ENCODE measurements around the gene CTBP2. TPM values are rescaled to one million over a fixed set of nuclear protein-coding genes. Genes with fewer than 3 reads are reported as not detected.

The CTBP2 gene
- total and polyA plus RNA-seq, 10 of the 15 experiments (the other 5 are each of a cell fraction or from before 2014, with no cell fraction given), result 0.02 to 0.72 (median 0.06) TPM; not detected in 2

- TF ChIP-seq MEF2B (IDR thresholded peaks at IDR 0.05; ENCODE audit: partially characterized antibody, poor library complexity, severe bottlenecking) (no peak), ZNF687 (IDR thresholded peaks at IDR 0.05) (no peak), MTA3 (IDR thresholded peaks at IDR 0.05; ENCODE audit: borderline replicate concordance, low read length) (no peak), SREBF2 (IDR thresholded peaks at IDR 0.05; ENCODE audit: low read length) (no peak), CHD1 (IDR thresholded peaks at IDR 0.05; ENCODE audit: low read depth, low read length) (no peak), HDGF (IDR thresholded peaks at IDR 0.05) (no peak), CBX5 (IDR thresholded peaks at IDR 0.05; ENCODE audit: low read depth) (no peak), NR2C2 (IDR thresholded peaks at IDR 0.05; ENCODE audit: borderline replicate concordance, control insufficient read depth, insufficient read length, low read depth) (no peak), EED (IDR thresholded peaks at IDR 0.05; ENCODE audit: low read depth) (no peak), CREM (IDR thresholded peaks at IDR 0.05; ENCODE audit: low read depth) (no peak)
Measured at GRCh38 chr10:125199270-125199669, 38.9 kb upstream of the CTBP2 start (continued).

GRCh38 chr10:125194814-125195213 lies 34.5 kb upstream of the CTBP2 start:
- Histone ChIP-seq H3K4me2 (ENCODE audit: control insufficient read depth, insufficient read depth) (no peak overlapping the region), H3K36me3 (ENCODE audit: control insufficient read depth in 2 of 2, insufficient read depth in 2 of 2, low read length in 1 of 2) (no peaks in the 10 kb centered on the region), H2AFZ (ENCODE audit: control insufficient read depth, low read depth, low read length) (no peak overlapping the region), H3K27ac (ENCODE audit: control insufficient read depth, insufficient read depth) (no peak overlapping the region), H4K20me1 (ENCODE audit: control insufficient read depth, insufficient read depth) (no peaks in the 10 kb centered on the region), H3K9me3 (replicated peaks; ENCODE audit: control insufficient read depth, insufficient read depth, low read length) (no peaks in the 10 kb centered on the region), H3K9ac (ENCODE audit: control insufficient read depth, insufficient read depth, low read length) (no peak overlapping the region), H3K4me3 (no peak overlapping the region), H3K27me3 (replicated peaks in 1 of 2; ENCODE audit: control insufficient read depth in 2 of 2, insufficient read depth in 2 of 2, low read length in 1 of 2) (peaks cover 0 to 2% of the 10 kb centered on the region in 2 experiments; a peak in 1 of 4 replicates), H3K79me2 (ENCODE audit: control insufficient read depth, insufficient read depth, low read length) (no peaks in the 10 kb centered on the region), H3K4me1 (ENCODE audit: control insufficient read depth, insufficient read depth, low read length) (no peaks in the 10 kb centered on the region)
- CTCF ChIA-PET, result no interaction called here
- DNase-seq (ENCODE audit: low read depth, low spot score) (no peak), FAIRE-seq (no peak), ATAC-seq (no peak)
- POLR2A ChIA-PET, result no interaction called here
- WGBS (ENCODE audit: insufficient coverage, insufficient replicate concordance, low lambda C conversion rate, missing lambda C conversion rate), result 75% methylated on average over 10 of the region's 10 CpGs
- no TSS peak for BruUV-seq (replicated peaks)
- in situ Hi-C loops (cut with MboI) (no loop called here), intact Hi-C loops (cut with micrococcal nuclease; ENCODE audit: unreplicated experiment) (no loop called here)
- RAD21 ChIA-PET (ENCODE audit: unreplicated experiment), result no interaction called here
- SMC1A ChIA-PET (ENCODE audit: uncharacterized antibody, unreplicated experiment), result interaction anchor here (1.0 kb wide), 1 partner anchor 147 kb away, joined by 5 read pairs; no protein-coding TSS in a partner anchor
- TF ChIP-seq POU2F2 (IDR thresholded peaks at IDR 0.05; ENCODE audit: borderline replicate concordance, low read depth, low read length), result no peak
- TF ChIP-seq CEBPB (IDR thresholded peaks at IDR 0.05; ENCODE audit: borderline replicate concordance in 1 of 2, low read depth in 2 of 2, low read length in 2 of 2), result no peak
- TF ChIP-seq EP300 (IDR thresholded peaks at IDR 0.05; ENCODE audit: borderline replicate concordance in 1 of 2, control insufficient read depth in 1 of 2, low read depth in 2 of 2, low read length in 2 of 2), result no peak
- TF ChIP-seq SRF (IDR thresholded peaks at IDR 0.05; ENCODE audit: low read depth in 2 of 2, low read length in 2 of 2), result no peak
- TF ChIP-seq MAX (IDR thresholded peaks at IDR 0.05; ENCODE audit: low read depth, low read length), result no peak
- TF ChIP-seq BRCA1 (IDR thresholded peaks at IDR 0.05; ENCODE audit: low read depth, low read length), result no peak

Measured in GM12878 (cell line).